ENCODE data around the gene LLGL2. TPM values are rescaled to one million over a fixed set of nuclear protein-coding genes. Genes with fewer than 3 reads are reported as not detected.
A peak's percentile ranks its signal among the peaks of the same experiment; 100 is the strongest.

The LLGL2 gene
- polyA plus RNA-seq, 1 donor = 149 TPM

GRCh38 chr17:75605790-75606189 lies 80.3 kb downstream of the LLGL2 start:
- Histone ChIP-seq H3K4me3 (ENCODE audit: low read length) (no peak overlapping the region), H3K27ac (ENCODE audit: low read length) (no peak overlapping the region), H3K4me1 (ENCODE audit: control insufficient read depth, insufficient read depth, low read length) (peaks cover 44% of the 10 kb centered on the region), H3K27me3 (ENCODE audit: control insufficient read depth, insufficient read depth, low read length) (no peaks in the 10 kb centered on the region), H3K36me3 (ENCODE audit: control insufficient read depth, insufficient read depth, low read length) (no peaks in the 10 kb centered on the region), H3K9me3 (ENCODE audit: control insufficient read depth, low read depth, low read length) (peaks cover 7% of the 10 kb centered on the region)
- WGBS (ENCODE audit: insufficient coverage, low lambda C conversion rate) = no CpG with 5 or more reads among the region's 16 CpGs
- DNase-seq = no peak

DNA sequence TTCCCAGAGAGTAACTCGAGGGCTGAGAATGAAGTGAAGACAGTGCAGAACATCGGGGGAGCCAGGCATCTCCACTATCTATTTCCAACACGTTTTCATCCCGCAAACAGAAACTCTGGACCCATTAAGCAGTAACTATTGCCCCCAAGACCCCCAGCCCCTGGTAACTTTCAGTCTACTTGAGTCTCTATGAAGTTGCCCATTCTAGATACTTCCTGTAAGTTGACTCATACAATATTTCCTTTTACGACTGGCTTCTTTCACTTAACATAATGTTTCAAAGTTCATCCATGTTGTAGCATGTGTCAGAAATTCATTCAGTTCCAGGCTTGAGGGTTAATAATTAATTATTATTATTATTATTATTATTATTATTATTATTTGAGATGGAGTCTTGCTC lies 81.6 kb downstream of the LLGL2 start:
- Histone ChIP-seq H3K27ac (ENCODE audit: low read length) (peak overlapping the region; percentile 65), H3K4me1 (ENCODE audit: control insufficient read depth, insufficient read depth, low read length) (peaks cover 48% of the 10 kb centered on the region), H3K4me3 (ENCODE audit: low read length) (no peak overlapping the region), H3K27me3 (ENCODE audit: control insufficient read depth, insufficient read depth, low read length) (no peaks in the 10 kb centered on the region), H3K36me3 (ENCODE audit: control insufficient read depth, insufficient read depth, low read length) (peaks cover 5% of the 10 kb centered on the region), H3K9me3 (ENCODE audit: control insufficient read depth, low read depth, low read length) (peaks cover 7% of the 10 kb centered on the region)
- 83% methylated on average over 1 of the region's 5 CpGs for WGBS (ENCODE audit: insufficient coverage, low lambda C conversion rate)
- DNase-seq = peak in 1 of 2 donors; percentile 54

DNA sequence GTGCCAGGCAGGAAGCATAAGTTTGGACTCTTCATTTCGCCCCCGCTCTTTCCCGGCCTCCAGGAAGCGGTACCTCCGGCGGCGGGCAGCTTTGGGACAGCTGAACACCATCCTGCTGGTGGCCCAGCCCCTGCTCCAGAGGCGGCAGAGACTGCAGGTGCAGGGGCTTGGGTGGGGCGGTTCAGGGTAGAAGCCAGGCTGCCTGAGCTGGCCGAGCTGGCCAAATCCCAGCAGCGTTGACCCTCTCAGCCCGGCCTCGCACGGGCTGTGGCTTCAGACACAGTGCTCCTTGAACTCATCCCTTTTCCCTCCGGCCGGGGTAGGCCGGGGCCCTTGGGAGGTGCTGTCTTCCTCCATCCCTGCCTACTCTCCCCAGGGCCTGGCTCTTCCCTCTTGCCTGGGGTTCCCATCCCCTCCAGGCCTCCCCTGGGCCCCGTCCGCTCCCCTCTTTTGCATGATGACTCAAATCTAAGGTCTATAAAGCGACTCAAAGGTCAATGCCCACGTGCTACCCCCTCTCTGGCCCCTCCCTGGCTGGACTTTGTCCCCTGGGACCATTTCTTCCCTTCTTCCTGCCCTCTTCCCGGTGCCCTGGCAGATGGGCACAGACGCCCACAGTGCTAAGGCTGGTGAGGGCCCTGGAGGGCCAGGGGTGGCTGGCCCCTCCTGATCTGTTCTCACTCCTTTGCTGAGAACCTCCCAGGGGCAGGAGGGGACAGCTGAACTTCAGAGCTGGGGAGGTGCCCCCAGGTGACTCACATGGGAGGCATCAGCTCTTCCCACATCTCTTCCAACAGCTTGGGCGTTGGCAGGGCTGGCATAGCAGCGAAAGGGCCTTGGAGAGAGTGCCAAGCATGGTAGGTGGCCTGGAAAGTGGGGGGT lies 84.8 kb downstream of the LLGL2 start:
- Histone ChIP-seq H3K36me3 (ENCODE audit: control insufficient read depth, insufficient read depth, low read length) (peaks cover 36% of the 10 kb centered on the region), H3K4me1 (ENCODE audit: control insufficient read depth, insufficient read depth, low read length) (peaks cover 72% of the 10 kb centered on the region), H3K27me3 (ENCODE audit: control insufficient read depth, insufficient read depth, low read length) (no peaks in the 10 kb centered on the region), H3K4me3 (ENCODE audit: low read length) (peak overlapping the region; percentile 70), H3K9me3 (ENCODE audit: control insufficient read depth, low read depth, low read length) (peaks cover 10% of the 10 kb centered on the region), H3K27ac (ENCODE audit: low read length) (peak overlapping the region; percentile 95)
- no CpG with 5 or more reads among the region's 25 CpGs for WGBS (ENCODE audit: insufficient coverage, low lambda C conversion rate)
- peak; percentile 95 to 99 for DNase-seq

DNA sequence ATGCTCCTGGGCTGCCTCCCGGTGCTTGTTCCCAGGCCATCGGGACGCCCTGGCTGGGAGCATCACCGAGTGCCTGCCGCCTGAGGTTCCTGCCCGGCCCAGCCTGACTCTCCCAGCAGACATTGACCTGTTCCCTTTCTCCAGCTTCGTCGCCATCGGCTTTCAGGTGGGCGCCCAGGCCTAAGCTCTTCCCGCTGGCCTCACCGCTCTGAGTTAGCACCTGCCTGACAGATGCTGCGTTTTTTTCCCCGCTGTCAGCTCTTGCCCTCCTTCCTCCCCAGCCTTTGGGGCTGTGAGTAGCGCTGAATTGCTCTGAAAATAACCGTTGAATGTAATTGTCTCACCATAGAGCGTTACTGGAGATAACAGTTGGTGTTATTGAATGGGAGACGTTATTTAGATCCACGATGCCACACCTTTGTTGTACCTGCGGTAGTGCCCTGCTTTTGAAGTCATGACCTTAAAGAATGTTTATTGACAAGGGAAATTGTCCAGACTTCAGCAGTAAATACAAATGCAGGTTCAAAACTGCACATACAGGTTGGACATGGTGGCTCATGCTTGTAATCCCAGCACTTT lies 86.4 kb downstream of the LLGL2 start:
- DNase-seq = peak in 1 of 2 donors; percentile 71
- peaks cover 52% of the 10 kb centered on the region for H3K36me3 ChIP-seq (ENCODE audit: control insufficient read depth, insufficient read depth, low read length)
- no peaks in the 10 kb centered on the region for H3K27me3 ChIP-seq (ENCODE audit: control insufficient read depth, insufficient read depth, low read length)
- WGBS (ENCODE audit: insufficient coverage, low lambda C conversion rate) = 10% methylated on average over 3 of the region's 20 CpGs
- peak overlapping the region; percentile 95 for H3K27ac ChIP-seq (ENCODE audit: low read length)
- H3K4me3 ChIP-seq (ENCODE audit: low read length) = peak overlapping the region; percentile 70
- H3K9me3 ChIP-seq (ENCODE audit: control insufficient read depth, low read depth, low read length) = peaks cover 10% of the 10 kb centered on the region
- H3K4me1 ChIP-seq (ENCODE audit: control insufficient read depth, insufficient read depth, low read length) = peaks cover 84% of the 10 kb centered on the region

DNA sequence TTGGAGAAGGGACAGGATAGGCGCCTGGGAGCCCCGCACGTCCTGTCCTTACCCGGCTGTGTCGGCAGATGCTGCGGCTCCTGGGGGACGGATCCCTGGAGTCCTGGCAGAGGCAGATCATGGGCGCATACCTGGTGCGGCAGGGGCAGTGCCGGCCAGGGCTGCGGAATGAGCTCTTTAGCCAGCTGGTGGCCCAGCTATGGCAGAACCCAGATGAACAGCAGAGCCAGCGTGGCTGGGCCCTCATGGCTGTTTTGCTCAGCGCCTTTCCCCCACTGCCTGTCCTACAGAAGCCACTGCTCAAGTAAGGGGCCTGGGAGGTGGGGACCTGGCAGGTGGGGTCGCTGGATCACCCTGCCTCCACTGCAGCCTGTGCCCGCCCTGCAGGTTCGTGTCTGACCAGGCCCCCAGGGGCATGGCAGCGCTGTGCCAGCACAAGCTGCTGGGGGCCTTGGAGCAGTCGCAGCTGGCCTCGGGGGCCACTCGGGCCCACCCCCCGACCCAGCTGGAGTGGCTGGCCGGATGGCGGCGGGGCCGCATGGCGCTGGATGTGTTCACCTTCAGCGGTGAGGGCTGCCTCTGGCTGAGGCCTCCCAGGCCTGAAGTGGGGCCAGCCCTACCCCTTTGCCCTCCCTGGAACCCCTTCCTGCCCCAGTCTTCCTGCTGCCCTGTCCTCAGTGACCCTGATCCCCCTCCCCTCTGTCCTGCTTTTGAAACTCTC lies 87.6 kb downstream of the LLGL2 start:
- WGBS (ENCODE audit: insufficient coverage, low lambda C conversion rate) = no CpG with 5 or more reads among the region's 27 CpGs
- no peak for DNase-seq
- no peaks in the 10 kb centered on the region for H3K27me3 ChIP-seq (ENCODE audit: control insufficient read depth, insufficient read depth, low read length)
- peaks cover 61% of the 10 kb centered on the region for H3K36me3 ChIP-seq (ENCODE audit: control insufficient read depth, insufficient read depth, low read length)
- H3K27ac ChIP-seq (ENCODE audit: low read length) = peak overlapping the region; percentile 24
- peak overlapping the region; percentile 27 for H3K4me3 ChIP-seq (ENCODE audit: low read length)
- H3K9me3 ChIP-seq (ENCODE audit: control insufficient read depth, low read depth, low read length) = peaks cover 10% of the 10 kb centered on the region
- peaks cover 86% of the 10 kb centered on the region for H3K4me1 ChIP-seq (ENCODE audit: control insufficient read depth, insufficient read depth, low read length)

DNA sequence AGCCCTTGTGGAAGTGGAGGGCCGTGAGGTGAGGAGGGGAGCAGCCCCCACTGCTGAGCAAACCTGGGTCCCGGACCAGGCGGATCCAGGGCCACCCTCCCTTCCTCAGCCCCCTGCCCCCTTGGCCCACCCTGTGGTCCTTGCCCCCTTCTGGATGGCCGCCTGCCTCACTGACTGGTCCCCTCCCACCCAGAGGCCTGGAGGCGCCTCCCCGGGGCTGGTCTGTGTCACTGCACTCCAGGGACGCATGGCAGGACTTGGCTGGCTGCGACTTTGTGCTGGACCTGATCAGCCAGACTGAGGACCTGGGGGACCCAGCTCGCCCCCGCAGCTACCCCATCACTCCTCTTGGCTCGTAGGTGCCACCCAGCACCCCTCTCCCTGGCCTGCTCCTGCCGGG lies 88.5 kb downstream of the LLGL2 start:
- Histone ChIP-seq H3K4me1 (ENCODE audit: control insufficient read depth, insufficient read depth, low read length) (peaks cover 81% of the 10 kb centered on the region), H3K27me3 (ENCODE audit: control insufficient read depth, insufficient read depth, low read length) (no peaks in the 10 kb centered on the region), H3K4me3 (ENCODE audit: low read length) (peak overlapping the region; percentile 27), H3K36me3 (ENCODE audit: control insufficient read depth, insufficient read depth, low read length) (peaks cover 70% of the 10 kb centered on the region), H3K9me3 (ENCODE audit: control insufficient read depth, low read depth, low read length) (peaks cover 12% of the 10 kb centered on the region), H3K27ac (ENCODE audit: low read length) (peak overlapping the region; percentile 23)
- WGBS (ENCODE audit: insufficient coverage, low lambda C conversion rate) = no CpG with 5 or more reads among the region's 12 CpGs
- no peak for DNase-seq

- WGBS (ENCODE audit: insufficient coverage, low lambda C conversion rate) = no CpG with 5 or more reads among the region's 19 CpGs
Observed at GRCh38 chr17:75614556-75615270, 89.2 kb downstream of the LLGL2 start.

GRCh38 chr17:75615301-75615700 lies 89.8 kb downstream of the LLGL2 start:
- DNase-seq = no peak
- Histone ChIP-seq H3K4me3 (ENCODE audit: low read length) (no peak overlapping the region), H3K4me1 (ENCODE audit: control insufficient read depth, insufficient read depth, low read length) (peaks cover 75% of the 10 kb centered on the region), H3K9me3 (ENCODE audit: control insufficient read depth, low read depth, low read length) (peaks cover 12% of the 10 kb centered on the region), H3K27me3 (ENCODE audit: control insufficient read depth, insufficient read depth, low read length) (no peaks in the 10 kb centered on the region), H3K27ac (ENCODE audit: low read length) (peak overlapping the region; percentile 23), H3K36me3 (ENCODE audit: control insufficient read depth, insufficient read depth, low read length) (peaks cover 83% of the 10 kb centered on the region)
- no CpG with 5 or more reads among the region's 11 CpGs for WGBS (ENCODE audit: insufficient coverage, low lambda C conversion rate)

More at GRCh38 chr17:75614556-75615270, 89.2 kb downstream of the LLGL2 start:
- peaks cover 81% of the 10 kb centered on the region for H3K4me1 ChIP-seq (ENCODE audit: control insufficient read depth, insufficient read depth, low read length)
- no peaks in the 10 kb centered on the region for H3K27me3 ChIP-seq (ENCODE audit: control insufficient read depth, insufficient read depth, low read length)
- H3K4me3 ChIP-seq (ENCODE audit: low read length) = no peak overlapping the region
- H3K27ac ChIP-seq (ENCODE audit: low read length) = peak overlapping the region; percentile 23
- peaks cover 77% of the 10 kb centered on the region for H3K36me3 ChIP-seq (ENCODE audit: control insufficient read depth, insufficient read depth, low read length)
- DNase-seq = no peak
- peaks cover 12% of the 10 kb centered on the region for H3K9me3 ChIP-seq (ENCODE audit: control insufficient read depth, low read depth, low read length)

- H3K27me3 ChIP-seq (ENCODE audit: control insufficient read depth, insufficient read depth, low read length) = no peaks in the 10 kb centered on the region
- peaks cover 12% of the 10 kb centered on the region for H3K9me3 ChIP-seq (ENCODE audit: control insufficient read depth, low read depth, low read length)
- no peak overlapping the region for H3K4me3 ChIP-seq (ENCODE audit: low read length)
- peaks cover 94% of the 10 kb centered on the region for H3K36me3 ChIP-seq (ENCODE audit: control insufficient read depth, insufficient read depth, low read length)
- H3K27ac ChIP-seq (ENCODE audit: low read length) = peak overlapping the region; percentile 92
- no peak for DNase-seq
- peaks cover 64% of the 10 kb centered on the region for H3K4me1 ChIP-seq (ENCODE audit: control insufficient read depth, insufficient read depth, low read length)
- no CpG with 5 or more reads among the region's 24 CpGs for WGBS (ENCODE audit: insufficient coverage, low lambda C conversion rate)
Observed at GRCh38 chr17:75616521-75617122, 91.1 kb downstream of the LLGL2 start.

Measured in large intestine (tissue), 3 donors.